Stimulated activated CD8-positive, alpha-beta memory T cell treated with anti-CD3 and anti-CD28 coated beads, Interleukin-15, amount 100 ng/mL, for 1 hour (primary cell): ENCODE data around the gene CD6.
A peak's percentile ranks its signal among the peaks of the same experiment; 100 is the strongest.
"Not testable (repeated sequence)": the region's sequence is repeated elsewhere in the genome, so short reads cannot be mapped to it uniquely, and the experiment has no call there.

ENCODE experiments used
- DNase-seq: peaks from one replicate; pipeline ENCODE4 v3.0.0-alpha.2; 2020; ENCODE audit warnings: low read depth

The CD6 gene

DNA sequence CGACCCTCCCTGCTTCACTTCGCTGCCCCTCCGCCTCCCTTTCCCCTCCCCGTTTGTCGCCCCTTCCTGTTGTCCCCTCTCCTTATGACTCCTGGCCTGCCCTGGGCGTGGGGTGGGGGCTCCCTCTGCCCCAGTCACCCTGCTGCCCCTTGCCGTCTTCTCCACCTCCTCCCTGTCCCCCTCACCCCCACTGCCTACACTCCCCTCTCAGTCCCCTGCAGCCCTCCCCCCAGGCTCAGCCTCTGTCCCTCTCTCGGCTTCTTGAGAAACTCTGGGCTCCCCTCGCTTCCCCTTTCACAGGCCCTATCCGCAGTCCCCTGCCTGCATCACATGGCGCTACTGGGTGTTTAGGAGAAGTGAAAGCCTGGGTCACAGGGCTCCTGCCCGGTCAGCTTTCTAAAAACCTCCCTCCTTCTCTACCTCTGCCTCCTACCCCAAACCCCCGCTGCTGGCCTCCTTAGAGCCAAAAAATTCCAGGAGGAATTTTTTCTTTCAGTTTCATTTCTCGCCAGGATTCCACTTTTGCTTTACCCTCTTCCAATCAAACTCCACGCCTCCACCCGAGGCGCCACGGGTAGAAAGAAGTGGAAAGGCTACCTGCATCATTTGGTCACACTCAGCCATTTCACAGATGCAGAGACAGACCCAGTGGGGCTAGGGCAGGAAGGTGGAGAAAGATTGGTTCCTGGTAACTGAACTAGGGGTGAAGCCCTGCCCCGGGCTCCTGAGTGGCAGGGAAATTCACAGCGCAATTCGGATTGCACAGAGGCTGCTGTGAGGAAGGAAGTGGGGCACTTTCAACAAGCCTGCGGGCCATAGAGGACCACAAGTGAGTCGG, 19.4 kb upstream of the CD6 start, which contains the start of gene SLC15A3:
SLC15A3 (minus strand) TSS at position 273 of the 838 bp plus-strand sequence. CDS start 625 bp downstream, outside the sequence.
- DNase-seq: no peak

DNA sequence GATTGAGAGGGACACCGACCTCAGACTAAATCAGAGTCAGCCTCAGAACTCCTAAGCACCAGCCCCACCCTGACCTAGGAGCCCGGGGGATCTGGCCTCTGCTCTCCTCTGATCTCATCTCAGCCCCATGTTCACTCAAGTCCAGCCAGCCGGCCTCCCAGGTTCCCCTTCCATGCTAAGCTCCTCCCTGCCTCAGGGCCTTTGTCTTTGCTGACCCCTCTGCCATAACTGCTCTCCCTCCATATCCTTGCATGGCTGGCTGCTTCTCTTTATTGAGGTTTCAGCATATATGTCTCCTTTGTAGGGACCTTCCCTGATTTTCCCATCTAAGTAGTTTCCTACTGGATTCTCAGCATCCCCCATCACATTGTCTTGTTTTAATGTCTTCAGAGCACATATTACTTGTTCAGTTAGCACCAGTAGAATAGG, 18.7 kb upstream of the CD6 start:
- no peak for DNase-seq

DNA sequence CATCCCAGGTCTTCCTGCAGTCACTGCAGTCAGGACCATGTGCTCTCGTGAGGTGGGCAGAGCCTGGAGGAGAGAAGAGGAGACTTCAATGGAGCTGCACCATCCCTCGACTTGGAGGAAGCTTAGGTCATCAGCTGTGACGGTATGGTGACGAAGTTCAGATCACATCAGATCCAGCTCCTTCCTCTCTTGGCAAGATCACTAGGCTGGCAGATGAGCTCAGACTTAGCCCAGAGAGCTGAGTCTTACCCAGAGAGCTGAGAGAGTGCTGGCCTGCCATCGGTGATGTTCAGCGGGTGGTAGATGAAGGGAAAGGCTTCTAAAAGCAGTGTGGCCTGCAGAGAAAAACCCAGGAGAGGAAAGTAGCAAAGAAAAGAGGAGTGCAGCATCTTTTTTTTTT, 17.7 kb upstream of the CD6 start:
- DNase-seq: no peak

DNA sequence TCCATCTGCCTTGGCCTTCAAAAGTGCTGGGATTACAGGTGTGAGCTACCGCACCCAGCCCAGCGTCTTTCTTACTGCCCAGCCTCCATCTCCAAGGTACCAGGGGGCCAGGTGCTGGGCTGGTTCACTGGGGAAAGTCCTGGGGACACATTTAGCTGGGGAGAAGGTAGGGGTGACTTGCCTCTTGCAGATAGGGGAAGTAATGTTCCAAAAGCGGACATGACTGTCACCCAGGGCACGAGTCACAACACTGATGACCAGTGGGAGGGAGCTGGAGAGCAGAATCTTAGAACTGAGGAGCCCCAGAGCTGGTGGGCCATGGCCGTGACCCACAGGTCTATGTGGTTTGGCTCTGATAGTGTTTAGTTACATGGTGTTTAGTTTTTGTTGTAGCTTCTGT, 17.1 kb upstream of the CD6 start:
- no peak for DNase-seq

DNA sequence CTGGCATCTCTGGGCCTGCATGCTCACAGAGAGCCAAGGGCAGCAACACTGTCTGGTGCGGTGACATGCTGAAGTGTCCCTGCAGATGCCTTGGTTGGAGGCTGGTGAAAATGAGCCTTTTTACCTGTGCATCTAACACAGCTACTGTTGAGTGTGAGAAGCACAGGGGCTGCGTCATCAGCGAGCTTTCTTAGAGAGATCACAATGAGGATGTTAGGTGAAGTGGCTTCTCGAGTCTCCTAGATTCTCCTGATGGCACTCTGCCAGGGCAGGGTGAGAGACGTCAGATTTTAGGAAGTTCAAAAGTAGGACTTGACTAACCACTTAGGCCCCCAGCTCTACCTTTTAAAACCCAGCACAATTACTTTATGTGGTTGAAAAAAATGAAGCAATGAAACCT, 15.9 kb upstream of the CD6 start:
- DNase-seq: no peak

DNA sequence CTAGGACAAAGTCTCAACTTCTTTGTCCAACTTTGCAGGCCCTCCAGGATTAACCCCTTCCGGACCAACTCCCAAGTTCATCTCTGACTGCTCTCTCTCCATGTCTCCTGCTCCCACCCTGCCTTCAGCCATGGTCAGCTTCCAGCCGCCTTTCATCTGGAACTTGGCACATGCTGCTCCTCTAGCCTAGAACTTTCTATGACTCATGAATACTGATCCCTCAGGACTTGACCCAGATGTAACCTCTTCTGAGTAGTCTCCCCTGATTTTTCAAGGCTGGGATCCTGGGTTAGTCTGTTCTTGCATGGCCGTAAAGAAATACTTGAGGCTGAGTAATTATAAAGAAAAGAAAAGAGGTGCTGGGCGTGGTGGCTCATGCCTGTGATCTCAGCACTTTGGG, 14.3 kb upstream of the CD6 start:
- DNase-seq: no peak

DNA sequence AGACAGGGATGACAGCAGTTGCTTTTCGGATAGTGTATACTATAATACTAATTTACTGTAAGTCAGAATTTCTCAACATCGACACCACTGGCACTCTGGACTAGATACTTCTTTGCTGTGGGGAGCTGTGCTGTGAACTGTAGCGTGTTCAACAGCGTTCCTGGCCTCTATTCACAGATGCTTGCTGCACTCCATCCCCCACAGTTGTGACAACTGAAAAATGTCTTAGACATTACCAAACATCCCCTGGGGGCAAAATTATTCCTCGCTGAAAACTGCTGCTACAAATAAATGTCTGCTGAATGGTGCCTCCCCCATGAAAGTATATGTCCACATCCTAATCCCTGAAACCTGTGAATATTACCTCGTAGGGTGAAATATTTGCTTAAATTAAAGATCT, 12.0 kb upstream of the CD6 start:
- DNase-seq: no peak

DNA sequence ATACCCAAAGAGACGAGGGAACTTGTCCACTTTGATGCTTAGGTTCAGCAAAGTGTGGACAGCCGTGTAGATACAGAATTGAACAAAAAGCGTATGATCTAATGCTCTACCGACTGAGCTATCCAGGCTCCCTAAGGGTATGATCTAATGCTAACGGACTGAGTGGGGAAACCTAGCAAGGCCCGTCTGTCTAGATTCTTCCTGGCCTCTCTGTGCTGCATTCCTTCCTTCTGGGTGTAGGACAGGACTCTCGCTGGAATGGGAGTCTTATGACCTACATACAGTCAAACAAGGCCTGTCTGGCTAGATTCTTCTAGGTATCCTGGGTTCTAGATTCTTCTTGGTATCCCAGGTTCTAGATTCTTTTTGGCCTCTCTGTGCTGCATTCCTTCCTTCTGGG, 11.1 kb upstream of the CD6 start:
- DNase-seq: no peak

DNA sequence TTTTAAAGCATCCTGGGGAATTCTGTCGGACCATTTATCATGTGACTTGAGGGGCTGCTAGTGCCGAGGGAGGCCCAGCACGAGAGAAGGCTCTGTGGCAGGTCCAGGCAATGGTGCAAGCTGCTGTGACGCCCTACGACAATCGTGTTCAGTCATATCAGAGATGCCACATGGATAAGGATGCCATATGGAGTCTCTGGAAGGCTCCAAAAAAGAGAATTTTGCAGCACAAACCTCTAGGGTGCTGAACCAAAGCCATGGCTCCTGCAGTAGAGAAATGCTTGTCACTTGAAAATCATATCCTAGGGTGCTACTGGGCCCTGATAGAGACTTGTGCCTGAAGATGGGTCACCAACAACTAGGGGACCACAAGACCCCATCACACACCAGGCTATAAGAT, 6.7 kb upstream of the CD6 start:
- DNase-seq: no peak

DNA sequence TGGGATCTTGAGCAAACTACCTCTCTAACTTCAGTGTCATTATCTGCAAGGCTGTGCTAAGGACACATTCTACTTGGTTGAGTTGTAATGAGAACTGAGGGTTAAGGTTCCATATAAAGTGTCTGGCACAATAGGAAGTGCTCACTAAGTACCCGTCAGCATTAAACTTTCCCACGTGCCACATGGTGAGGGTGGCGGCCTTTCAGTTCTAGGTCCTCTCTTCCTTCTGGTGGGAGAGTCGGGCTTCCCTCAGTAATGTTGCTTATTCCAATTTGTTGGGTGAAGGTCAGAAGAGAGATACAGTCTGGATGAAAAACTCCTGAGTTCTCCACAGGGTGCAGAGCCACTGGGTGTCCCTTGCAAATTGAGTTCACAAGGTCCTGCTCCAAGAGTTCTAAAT, 4.6 kb upstream of the CD6 start:
- no peak for DNase-seq

DNA sequence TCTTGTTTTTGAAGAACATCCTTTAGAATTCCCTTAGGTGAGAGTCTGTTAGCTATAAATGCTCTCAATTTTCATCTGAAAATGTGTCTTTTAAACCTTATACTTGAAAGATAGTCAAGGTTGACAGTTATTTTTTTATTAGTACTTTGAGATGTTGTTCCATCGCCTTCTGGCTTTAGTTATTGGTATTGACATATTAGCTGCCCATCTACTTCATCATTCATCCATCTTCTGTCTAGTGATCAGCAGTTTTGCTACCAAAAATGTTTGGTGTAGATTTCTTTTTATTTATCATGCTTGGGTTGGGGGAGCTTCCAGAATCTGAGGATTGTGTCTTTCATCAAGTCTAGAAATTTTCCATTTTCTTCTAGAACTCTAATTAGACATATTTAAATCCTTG, 3.3 kb upstream of the CD6 start:
- no peak for DNase-seq

DNA sequence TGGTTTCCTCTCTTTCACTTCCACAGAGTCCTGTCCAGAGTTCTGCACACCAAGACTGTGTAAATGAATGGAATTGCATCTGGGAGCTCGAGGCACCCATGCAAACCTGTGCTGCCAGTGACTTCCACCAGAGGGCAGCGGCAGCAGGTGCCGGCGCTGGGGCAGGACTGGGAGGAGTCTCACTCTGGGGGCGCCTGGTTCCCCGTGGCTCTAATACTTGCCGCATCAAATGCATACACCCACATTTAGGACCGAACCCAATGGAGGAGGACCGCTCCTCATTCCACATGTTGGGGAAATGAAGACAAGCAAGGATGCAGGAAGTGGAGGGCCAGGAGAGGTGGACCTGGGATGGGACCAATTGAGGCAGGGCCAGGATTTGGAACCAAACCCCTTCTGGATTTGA, 1.1 kb upstream of the CD6 start:
- DNase-seq: peak; percentile 70

DNA sequence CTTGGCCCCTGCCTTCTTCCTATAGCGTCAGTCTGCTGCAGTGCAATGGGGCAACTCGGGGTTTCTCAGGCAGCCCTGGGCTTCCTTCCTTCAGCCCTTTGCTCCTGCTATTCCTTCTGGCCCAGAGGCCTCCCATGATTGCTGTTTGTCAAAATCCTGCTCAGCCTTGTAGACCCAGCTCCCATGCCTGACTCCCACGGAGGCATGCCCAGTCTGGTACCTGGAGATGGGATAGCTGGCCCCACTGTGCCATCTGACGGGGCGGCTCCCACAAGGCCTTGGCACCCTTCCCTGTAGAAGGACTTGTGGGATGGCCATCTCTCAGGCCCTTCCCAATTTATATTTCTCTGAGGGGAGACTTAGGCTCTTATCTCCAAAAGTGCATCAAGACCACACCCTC, 590 bp upstream of the CD6 start:
- no peak for DNase-seq

DNA sequence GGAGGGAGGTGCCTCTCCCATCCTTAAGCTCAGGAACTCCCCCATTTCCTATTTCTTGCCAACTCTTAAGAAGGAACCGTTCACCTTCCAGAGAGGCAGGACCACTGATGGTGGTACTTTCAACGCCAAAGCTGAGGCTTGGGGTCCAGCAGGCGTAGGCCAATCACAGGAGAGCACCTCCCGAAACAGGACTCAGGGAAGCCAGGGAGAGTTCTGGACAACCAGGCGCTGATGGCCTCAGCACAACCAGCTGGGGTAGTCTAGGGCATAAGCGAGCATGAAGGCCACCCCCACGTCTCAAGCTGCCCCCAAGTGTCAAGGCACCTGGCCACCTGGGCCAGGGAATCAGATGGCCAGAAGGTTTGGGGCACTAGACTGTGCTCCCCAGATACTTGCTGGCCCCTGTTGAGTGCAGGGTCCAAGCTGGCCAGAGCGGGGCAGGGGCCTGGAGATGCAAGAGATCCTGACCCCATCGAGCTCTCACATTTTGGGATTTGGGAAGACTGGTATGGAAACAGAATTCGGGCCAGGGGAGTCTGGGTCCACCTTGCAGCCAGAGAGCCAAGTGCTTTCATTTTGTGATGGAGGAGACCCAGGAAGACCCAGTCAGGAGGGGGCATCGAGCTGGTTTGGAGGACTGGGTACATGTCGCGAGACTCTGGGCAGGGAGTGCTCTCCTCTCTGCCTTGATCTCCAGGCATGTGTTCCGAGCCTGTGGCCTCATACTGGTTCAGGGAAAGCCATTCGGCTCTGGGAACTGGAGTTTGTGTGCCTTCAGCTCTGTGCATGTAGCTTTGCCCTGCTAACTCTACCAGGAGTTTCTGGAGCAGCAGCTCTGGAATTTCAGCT, 926 bp downstream of the CD6 start:
- no peak for DNase-seq

DNA sequence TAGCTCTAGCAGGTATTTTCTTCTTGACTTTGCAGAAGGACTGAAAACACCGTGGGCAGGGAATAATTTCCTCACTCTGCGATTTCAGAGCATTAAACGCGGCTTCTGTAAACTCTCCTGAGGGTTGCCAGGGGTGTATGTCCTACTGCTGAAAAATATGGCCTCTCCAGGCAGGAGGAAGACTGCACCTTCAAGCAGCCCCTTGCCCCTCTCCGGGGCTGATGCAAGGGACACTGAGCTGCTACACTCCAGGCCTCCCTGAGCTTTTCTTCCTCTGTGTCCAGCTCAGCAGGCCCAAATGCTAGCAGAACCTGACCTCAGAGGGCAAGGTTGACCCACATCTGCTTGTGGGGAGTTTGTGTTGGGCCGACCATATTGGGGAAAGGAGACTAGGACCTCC, 2.2 kb downstream of the CD6 start:
- no peak for DNase-seq

DNA sequence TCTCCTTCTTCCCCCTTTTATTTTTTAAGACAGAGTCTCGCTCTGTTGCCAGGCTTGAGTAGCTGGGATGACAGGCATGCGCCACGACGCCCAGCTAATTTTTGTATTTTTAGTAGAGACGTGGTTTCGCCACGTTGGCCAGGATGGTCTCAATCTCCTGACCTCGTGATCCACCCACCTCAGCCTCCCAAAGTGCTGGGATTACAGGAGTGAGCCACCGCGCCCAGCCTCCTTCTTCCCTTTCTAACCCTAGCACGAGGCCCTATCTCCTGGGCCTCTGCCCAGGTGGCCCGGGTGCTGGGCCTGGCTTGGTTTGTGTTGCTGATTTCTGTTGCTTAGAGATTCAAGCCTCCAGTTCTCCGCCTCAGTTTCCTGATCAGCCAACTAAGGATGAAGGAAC, 2.8 kb downstream of the CD6 start:
- DNase-seq: not testable (repeated sequence)

DNA sequence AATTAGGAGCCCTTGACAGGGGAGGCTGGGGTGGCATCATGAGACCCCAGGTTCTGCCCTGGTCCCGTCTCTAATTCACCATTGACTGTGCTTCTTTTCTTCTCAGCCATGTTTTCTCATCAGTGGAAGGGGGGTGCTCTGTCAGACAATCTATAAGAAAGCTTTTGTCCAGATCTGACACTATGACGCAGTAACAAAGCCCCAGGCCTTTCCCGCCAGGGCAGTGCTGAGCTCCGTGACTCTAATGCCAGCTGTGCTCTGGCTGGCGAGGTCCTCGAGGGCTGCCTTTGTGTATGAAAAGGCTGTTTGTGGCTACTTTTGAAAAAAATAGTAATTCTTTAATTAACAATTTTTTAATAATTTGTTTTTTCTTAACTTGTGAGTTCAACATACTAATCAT, 3.2 kb downstream of the CD6 start:
- no peak for DNase-seq

DNA sequence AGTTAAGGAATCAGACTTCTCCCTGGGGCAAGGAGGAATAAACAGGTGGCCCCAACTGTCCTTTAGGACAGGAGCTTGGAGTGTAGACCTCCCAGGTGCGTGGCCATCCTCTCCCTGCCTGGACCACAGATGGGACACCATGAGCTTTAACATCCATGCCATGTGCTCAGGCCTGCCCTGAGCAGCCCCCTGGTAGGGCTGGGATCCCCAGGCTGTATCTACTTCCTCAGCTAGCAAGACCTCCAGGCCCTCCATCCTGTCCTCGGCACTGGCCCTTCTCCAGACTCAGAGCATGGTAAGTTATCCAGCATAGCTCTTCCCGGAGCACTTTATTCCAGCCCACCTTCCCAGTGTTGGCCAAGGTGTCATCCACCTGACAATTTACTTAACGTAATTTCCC, 5.7 kb downstream of the CD6 start:
- no peak for DNase-seq

DNA sequence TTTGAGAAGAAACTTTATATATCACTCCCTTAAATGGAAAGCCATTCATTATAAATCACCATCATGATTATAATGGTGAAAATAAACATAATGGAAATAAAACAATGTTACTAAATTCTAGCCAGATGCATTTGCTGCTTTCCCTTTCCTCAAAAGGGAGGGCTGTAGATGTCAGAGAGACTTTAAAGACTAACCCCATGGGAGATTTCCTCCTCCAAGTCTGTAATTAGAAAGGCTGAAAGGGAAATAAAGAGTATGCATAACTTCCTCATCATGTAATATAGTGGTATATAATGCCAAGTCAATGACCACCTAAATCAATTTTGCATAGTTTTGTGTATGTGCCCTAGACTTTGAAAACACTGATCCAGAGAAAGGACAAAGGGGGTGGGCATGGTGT, 6.4 kb downstream of the CD6 start:
- DNase-seq: no peak

DNA sequence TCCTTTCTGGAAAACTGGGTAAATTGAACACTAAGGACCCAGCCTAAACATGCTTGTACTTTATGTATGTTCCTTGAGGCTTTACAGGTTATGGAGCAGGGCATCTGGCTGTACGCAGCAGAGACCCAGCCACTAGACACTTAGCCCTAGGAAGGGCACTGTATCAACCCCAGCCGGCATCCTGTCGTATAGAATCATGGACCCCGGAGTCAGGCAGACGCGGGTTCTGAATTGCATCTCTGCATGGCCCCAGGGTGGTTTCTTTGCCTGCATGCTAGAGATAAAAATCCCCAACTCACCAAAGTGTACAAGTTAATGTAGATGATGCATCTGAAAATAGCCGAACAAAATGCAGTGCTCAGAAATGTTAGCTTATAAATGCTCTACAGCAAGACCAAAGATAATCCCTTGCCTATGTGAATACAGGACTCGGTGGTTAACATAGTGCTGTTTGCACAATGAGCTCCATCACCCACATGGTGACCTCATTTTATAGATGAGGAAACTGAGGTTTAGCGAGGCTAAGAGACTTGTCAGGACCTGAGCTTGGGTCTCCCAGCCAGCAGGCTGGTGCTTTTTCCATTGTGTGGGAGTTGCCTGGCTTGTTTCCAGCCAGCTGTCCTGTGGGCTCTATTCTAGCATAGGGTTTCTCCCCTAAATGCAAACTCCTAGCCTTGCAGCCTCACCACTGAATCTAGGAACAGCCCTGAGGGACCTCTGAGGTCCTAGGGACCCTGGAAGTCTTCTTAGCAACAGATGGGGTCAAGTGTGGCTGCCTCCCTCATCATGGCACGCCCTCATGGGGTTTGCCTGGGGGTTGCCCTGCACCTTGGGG, 7.3 kb downstream of the CD6 start:
- DNase-seq: no peak

DNA sequence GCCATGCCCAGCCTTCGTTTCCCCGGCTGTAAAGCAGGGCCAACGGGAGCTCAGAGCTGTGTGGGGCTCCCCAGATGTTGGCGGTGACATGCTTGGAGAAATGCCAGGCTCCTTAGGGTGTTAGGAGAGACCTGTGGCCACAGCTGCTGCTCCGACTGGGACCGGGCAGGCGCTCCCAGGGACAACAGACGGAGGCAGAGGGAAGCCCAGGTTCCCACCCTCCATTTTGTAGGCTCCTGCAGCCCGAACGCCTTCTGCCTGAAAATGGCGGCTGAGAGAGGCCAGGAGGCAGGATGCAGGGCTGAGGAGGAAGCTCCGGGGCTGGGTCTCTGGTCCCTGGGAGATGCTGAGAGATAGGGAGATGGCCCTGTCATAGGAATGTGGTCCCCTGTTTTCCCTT, 10.0 kb downstream of the CD6 start:
- DNase-seq: no peak

DNA sequence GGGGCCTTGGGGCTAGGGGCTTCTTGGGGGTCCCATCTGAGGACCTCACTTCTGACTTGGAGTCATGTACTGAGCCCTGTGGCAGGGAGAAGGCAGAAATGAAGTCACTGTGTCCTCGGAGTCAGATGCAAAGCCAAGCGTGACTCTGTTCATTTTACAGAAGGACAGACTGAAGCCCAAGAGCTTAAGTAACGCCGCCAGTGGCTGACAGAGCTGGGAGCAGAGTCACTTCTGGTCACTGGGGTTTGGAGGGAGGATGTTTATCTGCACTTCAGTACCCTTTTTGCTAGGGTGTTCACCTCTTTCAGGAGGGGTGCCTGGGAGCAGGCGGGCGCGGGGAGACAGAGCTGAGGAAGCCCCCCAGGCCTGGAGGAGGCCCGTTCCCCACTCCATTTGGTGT, 10.7 kb downstream of the CD6 start:
- no peak for DNase-seq
